H9 (cell line): ENCODE measurements around the gene GALNT17. TPM values are rescaled to one million over a fixed set of nuclear protein-coding genes. Genes with fewer than 3 reads are reported as not detected.

Experiments used
- DNase-seq: peaks from one replicate; pipeline ENCODE4 v3.0.0-alpha.2; 2017
- H2AFZ ChIP-seq: one replicate; pipeline ENCODE4 v1.6.1; 2013; ENCODE audit warnings: mild to moderate bottlenecking, low read length, control low read depth, moderate library complexity
- H2AK5ac ChIP-seq: 2 replicates; pipeline ENCODE4 v1.6.1; 2013; ENCODE audit warnings: low read length, control low read depth, mixed read lengths; ENCODE audit not compliant: insufficient read length
- H2BK120ac ChIP-seq: one replicate; pipeline ENCODE4 v1.6.1; 2013; ENCODE audit warnings: low read depth, mild to moderate bottlenecking, low read length, control low read depth, inconsistent platforms; ENCODE audit not compliant: poor library complexity, severe bottlenecking
- H2BK12ac ChIP-seq: 2 replicates; pipeline ENCODE4 v1.6.1; 2013; ENCODE audit warnings: low read length, control low read depth, mixed read lengths, low read depth; ENCODE audit not compliant: insufficient read length
- H2BK15ac ChIP-seq: 2 replicates; pipeline ENCODE4 v1.6.1; 2013; ENCODE audit warnings: low read depth, low read length, control low read depth
- H2BK20ac ChIP-seq: one replicate; pipeline ENCODE4 v1.6.1; 2013; ENCODE audit warnings: low read depth, mild to moderate bottlenecking, low read length, control low read depth, inconsistent platforms; ENCODE audit not compliant: poor library complexity, severe bottlenecking
- H2BK5ac ChIP-seq: 2 replicates; pipeline ENCODE4 v1.6.1; 2013; ENCODE audit warnings: low read length, control low read depth, mixed read lengths; ENCODE audit not compliant: insufficient read length
- H3K14ac ChIP-seq: 2 replicates; pipeline ENCODE4 v1.6.1; 2013; ENCODE audit warnings: low read length, control low read depth; ENCODE audit not compliant: insufficient read depth
- H3K18ac ChIP-seq: 2 replicates; pipeline ENCODE4 v1.6.1; 2013; ENCODE audit warnings: low read depth, mild to moderate bottlenecking, mixed read lengths, low read length, control low read depth; ENCODE audit not compliant: insufficient read length
- H3K23ac ChIP-seq: 2 replicates; pipeline ENCODE4 v1.6.1; 2013; ENCODE audit warnings: low read length, control low read depth, mixed read lengths, low read depth; ENCODE audit not compliant: insufficient read length
- H3K23me2 ChIP-seq: 2 replicates; pipeline ENCODE4 v1.6.1; 2013; ENCODE audit warnings: low read depth, mild to moderate bottlenecking, mixed read lengths, low read length, control low read depth; ENCODE audit not compliant: insufficient read length, poor library complexity, severe bottlenecking
- H3K27ac ChIP-seq: 2 replicates; pipeline ENCODE4 v1.5.1; 2013; ENCODE audit warnings: low read length, control low read depth, mixed read lengths, low read depth; ENCODE audit not compliant: insufficient read length
- H3K27me3 ChIP-seq: 2 replicates; pipeline ENCODE4 v1.6.1; 2013; ENCODE audit warnings: low read length, control low read depth, inconsistent platforms; ENCODE audit not compliant: insufficient read depth
- H3K4ac ChIP-seq: 2 replicates; pipeline ENCODE4 v1.6.1; 2013; ENCODE audit warnings: low read depth, mild to moderate bottlenecking, control low read depth, inconsistent platforms, low read length, moderate library complexity
- H3K4me1 ChIP-seq: 2 replicates; pipeline ENCODE4 v1.6.1; 2013; ENCODE audit warnings: low read length, control low read depth, inconsistent platforms; ENCODE audit not compliant: insufficient read depth
- H3K4me2 ChIP-seq: 2 replicates; pipeline ENCODE4 v1.6.1; 2013; ENCODE audit warnings: low read length, control low read depth, mixed read lengths; ENCODE audit not compliant: insufficient read length, insufficient read depth
- H3K56ac ChIP-seq: 2 replicates; pipeline ENCODE4 v1.6.1; 2013; ENCODE audit warnings: low read depth, mild to moderate bottlenecking, mixed read lengths, low read length, control low read depth; ENCODE audit not compliant: insufficient read length
- H3K79me1 ChIP-seq: 2 replicates; pipeline ENCODE4 v1.6.1; 2013; ENCODE audit warnings: low read depth, mild to moderate bottlenecking, moderate library complexity, low read length, control low read depth, inconsistent platforms; ENCODE audit not compliant: insufficient read depth, poor library complexity, severe bottlenecking
- H3K79me2 ChIP-seq: 2 replicates; pipeline ENCODE4 v1.6.1; 2013; ENCODE audit warnings: low read length, control low read depth, inconsistent platforms; ENCODE audit not compliant: insufficient read depth
- H3K9ac ChIP-seq: 2 replicates; pipeline ENCODE4 v1.6.1; 2013; ENCODE audit warnings: low read length, control low read depth, mixed read lengths; ENCODE audit not compliant: insufficient read length; ENCODE audit errors: extremely low read depth
- H3K9me3 ChIP-seq: one replicate; pipeline ENCODE4 v1.6.1; 2013; ENCODE audit warnings: low read depth, low read length, inconsistent platforms; ENCODE audit not compliant: control insufficient read depth
- H3T11ph ChIP-seq: one replicate; pipeline ENCODE4 v1.6.1; 2013; ENCODE audit warnings: mild to moderate bottlenecking, low read length, control low read depth, inconsistent platforms
- H4K20me1 ChIP-seq: one replicate; pipeline ENCODE4 v1.6.1; 2013; ENCODE audit not compliant: control insufficient read depth, insufficient read length, insufficient read depth
- H4K5ac ChIP-seq: 2 replicates; pipeline ENCODE4 v1.6.1; 2013; ENCODE audit warnings: low read depth, mild to moderate bottlenecking, mixed read lengths, low read length, control low read depth; ENCODE audit not compliant: insufficient read length
- H4K8ac ChIP-seq: replicated peaks from 2 replicates; pipeline ENCODE4 v1.6.1; 2013; ENCODE audit warnings: low read length, control low read depth, mixed read lengths, low read depth; ENCODE audit not compliant: insufficient read length
- H4K91ac ChIP-seq: 2 replicates; pipeline ENCODE4 v1.6.1; 2013; ENCODE audit warnings: low read depth, mild to moderate bottlenecking, moderate library complexity, mixed read lengths, low read length, control low read depth; ENCODE audit not compliant: insufficient read length
- H3K27ac Mint-ChIP-seq, 3 experiments: 2 replicates in 2 of 3; 3 replicates in 1 of 3; pipeline ENCODE4 v1.8.0; 2020 to 2021; ENCODE audit warnings: mixed read lengths in 3 of 3, mild to moderate bottlenecking in 1 of 3, moderate library complexity in 1 of 3
- H3K27me3 Mint-ChIP-seq: 2 replicates; pipeline ENCODE4 v1.8.0; 2021; ENCODE audit warnings: low read depth, mild to moderate bottlenecking, moderate library complexity, mixed read lengths
- H3K36me3 Mint-ChIP-seq, 3 experiments: 2 replicates in 2 of 3; 3 replicates in 1 of 3; pipeline ENCODE4 v1.8.0; 2020 to 2021; ENCODE audit warnings: low read depth in 3 of 3, mixed read lengths in 3 of 3; ENCODE audit not compliant: insufficient read depth in 1 of 3
- H3K4me1 Mint-ChIP-seq, 2 experiments: 2 replicates each; pipeline ENCODE4 v1.8.0; 2020; ENCODE audit warnings: mixed read lengths in 2 of 2
- H3K4me3 Mint-ChIP-seq, 2 experiments: 2 replicates in 1 of 2; 3 replicates in 1 of 2; pipeline ENCODE4 v1.8.0; 2020 to 2021; ENCODE audit warnings: mild to moderate bottlenecking in 2 of 2, mixed read lengths in 2 of 2, moderate library complexity in 1 of 2
- H3K9me3 Mint-ChIP-seq, 2 experiments: 2 replicates in 1 of 2; 3 replicates in 1 of 2; pipeline ENCODE4 v1.8.0; 2020; ENCODE audit warnings: mild to moderate bottlenecking in 2 of 2, mixed read lengths in 2 of 2, moderate library complexity in 1 of 2
- WGBS: extraction: QIAGEN DNeasy Blood & Tissue Kit; methylation state at CpG from one replicate; pipeline ENCODE4 v1.1.7; 2013; ENCODE audit warnings: missing lambda C conversion rate, low lambda C conversion rate, mixed read lengths; ENCODE audit not compliant: insufficient read length; ENCODE audit errors: extremely low coverage; 5-methylcytosine and 5-hydroxymethylcytosine counted together
- total RNA-seq: library from RNA; stranded (reverse); gene quantifications from 2 replicates; pipeline ENCODE4 v1.2.1, GENCODE V29; 2021
- TF ChIP-seq, protein P1 (sequence below): fragments of 200-600 bp; sonication (generic); conservative IDR thresholded peaks from 3 replicates; pipeline ENCODE4 v1.8.0; 2021; ENCODE audit warnings: antibody characterized with exemption, mild to moderate bottlenecking

Gene GALNT17
- total RNA-seq, 1 experiment from 2014 or later, result 43.2 TPM

DNA sequence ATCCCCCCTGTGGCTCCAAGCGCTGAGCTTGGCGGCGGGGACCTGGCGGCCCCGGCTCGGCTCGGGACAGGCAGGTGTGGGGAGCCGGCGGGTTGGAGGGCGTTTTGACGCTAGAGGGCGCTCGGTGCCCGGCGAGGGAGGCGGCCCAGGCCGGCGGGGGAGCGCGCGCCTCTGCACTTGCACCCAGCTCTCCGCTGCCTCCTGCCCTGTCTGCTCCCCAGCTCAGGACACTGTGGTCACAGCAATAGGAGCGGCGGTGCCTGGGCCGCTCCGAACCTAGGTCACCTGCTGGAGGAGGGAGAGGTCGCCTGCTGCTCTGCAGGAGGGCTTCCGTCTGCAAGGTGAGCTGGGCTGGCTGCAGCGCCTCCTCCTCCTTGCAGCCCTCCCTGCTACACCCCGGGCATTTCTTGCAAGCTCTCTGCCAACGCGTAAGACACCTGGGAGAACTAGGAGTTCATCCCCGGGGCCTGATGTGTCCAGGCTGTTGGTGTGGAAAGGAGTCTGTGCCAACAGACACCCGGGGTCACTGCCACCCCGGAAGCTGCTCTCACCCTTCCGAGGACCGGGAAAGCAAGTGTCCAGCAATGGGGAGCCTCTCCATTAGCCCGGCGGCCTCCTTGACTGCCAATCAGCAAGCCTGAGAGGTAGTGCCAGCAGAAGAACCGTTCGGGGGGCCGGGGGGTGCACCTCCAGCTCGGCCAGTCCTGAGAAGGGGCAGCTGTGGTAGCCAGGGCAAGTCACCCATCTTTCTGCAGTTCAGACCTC lies 620.4 kb downstream of the GALNT17 start:
- Histone ChIP-seq H2BK20ac (no peak overlapping the region), H4K8ac (no peak overlapping the region), H3K23ac (no peak overlapping the region), H2BK15ac (no peak overlapping the region), H3K14ac (peak overlapping the region; percentile 59; the same call in 1 of the 2 replicates), H3K23me2 (peaks cover 3% of the 10 kb centered on the region), H4K91ac (no peak overlapping the region), H3K79me1 (no peaks in the 10 kb centered on the region), H2AK5ac (no peak overlapping the region), H3K18ac (no peak overlapping the region), H2BK120ac (no peak overlapping the region), H3K27me3 (no peaks in the 10 kb centered on the region), H3K4me1 (no peaks in the 10 kb centered on the region), H3K56ac (no peak overlapping the region), H3K4me2 (peak overlapping the region; percentile 57), H2AFZ (no peak overlapping the region), H2BK12ac (no peak overlapping the region), H3K4ac (no peak overlapping the region), H3K9ac (no peak overlapping the region), H3T11ph (no peak overlapping the region), H3K9me3 (no peaks in the 10 kb centered on the region), H4K5ac (no peak overlapping the region), H3K27ac (no peak overlapping the region), H4K20me1 (peaks cover 3% of the 10 kb centered on the region), H3K79me2 (no peaks in the 10 kb centered on the region), H2BK5ac (no peak overlapping the region)
- H3K27me3 Mint-ChIP-seq, result peaks cover 52% of the 10 kb centered on the region
- TF ChIP-seq, protein P1, sequence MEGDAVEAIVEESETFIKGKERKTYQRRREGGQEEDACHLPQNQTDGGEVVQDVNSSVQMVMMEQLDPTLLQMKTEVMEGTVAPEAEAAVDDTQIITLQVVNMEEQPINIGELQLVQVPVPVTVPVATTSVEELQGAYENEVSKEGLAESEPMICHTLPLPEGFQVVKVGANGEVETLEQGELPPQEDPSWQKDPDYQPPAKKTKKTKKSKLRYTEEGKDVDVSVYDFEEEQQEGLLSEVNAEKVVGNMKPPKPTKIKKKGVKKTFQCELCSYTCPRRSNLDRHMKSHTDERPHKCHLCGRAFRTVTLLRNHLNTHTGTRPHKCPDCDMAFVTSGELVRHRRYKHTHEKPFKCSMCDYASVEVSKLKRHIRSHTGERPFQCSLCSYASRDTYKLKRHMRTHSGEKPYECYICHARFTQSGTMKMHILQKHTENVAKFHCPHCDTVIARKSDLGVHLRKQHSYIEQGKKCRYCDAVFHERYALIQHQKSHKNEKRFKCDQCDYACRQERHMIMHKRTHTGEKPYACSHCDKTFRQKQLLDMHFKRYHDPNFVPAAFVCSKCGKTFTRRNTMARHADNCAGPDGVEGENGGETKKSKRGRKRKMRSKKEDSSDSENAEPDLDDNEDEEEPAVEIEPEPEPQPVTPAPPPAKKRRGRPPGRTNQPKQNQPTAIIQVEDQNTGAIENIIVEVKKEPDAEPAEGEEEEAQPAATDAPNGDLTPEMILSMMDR, result peak; percentile 99
- peak overlapping the region; percentile 58 to 69 for H3K4me3 Mint-ChIP-seq
- H3K4me1 Mint-ChIP-seq, result peaks cover 6 to 11% of the 10 kb centered on the region in 2 experiments
- DNase-seq, result peak; percentile 91
- WGBS, result no CpG with 5 or more reads among the region's 43 CpGs
- H3K36me3 Mint-ChIP-seq, result peaks cover 4 to 9% (median 7%) of the 10 kb centered on the region in 3 experiments; a peak in 3 of 7 replicates
- H3K9me3 Mint-ChIP-seq, result peaks cover 10 to 28% of the 10 kb centered on the region in 2 experiments; a peak in 4 of 5 replicates
- H3K27ac Mint-ChIP-seq, result no peak overlapping the region
